ENCODE results near the gene RTP5.

The RTP5 gene

GRCh38 chr2:241843321-241844065 is 26.0 kb upstream of the RTP5 start:
- no peak for DNase-seq (ENCODE audit: low read depth)

- DNase-seq (ENCODE audit: low read depth) = no peak
These were observed 25.3 kb upstream of the RTP5 start for GRCh38 chr2:241844066-241844728.

GRCh38 chr2:241844831-241845578 is 24.5 kb upstream of the RTP5 start:
- DNase-seq (ENCODE audit: low read depth) = no peak

- DNase-seq (ENCODE audit: low read depth) = no peak
These were observed 23.1 kb upstream of the RTP5 start for GRCh38 chr2:241846406-241846805.

- no peak for DNase-seq (ENCODE audit: low read depth)
These were observed 20.5 kb upstream of the RTP5 start for GRCh38 chr2:241848761-241849615.

GRCh38 chr2:241849616-241850543 is 19.6 kb upstream of the RTP5 start:
- DNase-seq (ENCODE audit: low read depth) = no peak

GRCh38 chr2:241850544-241851324 is 18.8 kb upstream of the RTP5 start:
- no peak for DNase-seq (ENCODE audit: low read depth)

- DNase-seq (ENCODE audit: low read depth) = no peak
These were observed 18.0 kb upstream of the RTP5 start for GRCh38 chr2:241851325-241852115.

GRCh38 chr2:241852116-241852980 is 17.2 kb upstream of the RTP5 start:
- no peak for DNase-seq (ENCODE audit: low read depth)

- no peak for DNase-seq (ENCODE audit: low read depth)
These were observed 16.4 kb upstream of the RTP5 start for GRCh38 chr2:241852981-241853631.

GRCh38 chr2:241853651-241854341 is 15.7 kb upstream of the RTP5 start:
- no peak for DNase-seq (ENCODE audit: low read depth)

- no peak for DNase-seq (ENCODE audit: low read depth)
These were observed 14.9 kb upstream of the RTP5 start for GRCh38 chr2:241854342-241855244.

GRCh38 chr2:241855245-241855887 is 14.2 kb upstream of the RTP5 start:
- DNase-seq (ENCODE audit: low read depth) = no peak

- DNase-seq (ENCODE audit: low read depth) = no peak
These were observed 13.6 kb upstream of the RTP5 start for GRCh38 chr2:241855888-241856422.

GRCh38 chr2:241857041-241857541 is 12.4 kb upstream of the RTP5 start:
- DNase-seq (ENCODE audit: low read depth) = no peak
